Stimulated activated CD8-positive, alpha-beta memory T cell treated with anti-CD3 and anti-CD28 coated beads, Interleukin-7, amount 100 ng/mL, for 24 hours (primary cell): ENCODE data around the gene TVP23A.

ENCODE experiments used
- DNase-seq: peaks from one replicate; pipeline ENCODE4 v3.0.0-alpha.2; 2020; ENCODE audit warnings: low read depth

The TVP23A gene

GRCh38 chr16:10817963-10818941 is at the start of gene TVP23A:
TVP23A (minus strand) TSS chr16:10818794; CDS start chr16:10818493, 301 bp downstream.
- DNase-seq, result no peak

- no peak for DNase-seq
Measured at GRCh38 chr16:10868104-10868595, 49.6 kb upstream of the TVP23A start.

GRCh38 chr16:10867199-10867598 is 48.6 kb upstream of the TVP23A start:
- DNase-seq, result no peak

GRCh38 chr16:10865991-10866966 is 47.7 kb upstream of the TVP23A start:
- no peak for DNase-seq

GRCh38 chr16:10862438-10862837 is 43.8 kb upstream of the TVP23A start:
- no peak for DNase-seq

GRCh38 chr16:10859658-10860057 is 41.1 kb upstream of the TVP23A start:
- no peak for DNase-seq

- DNase-seq, result no peak
Measured at GRCh38 chr16:10859020-10859419, 40.4 kb upstream of the TVP23A start.

GRCh38 chr16:10858203-10858602 is 39.6 kb upstream of the TVP23A start:
- DNase-seq, result no peak

GRCh38 chr16:10856042-10856441 is 37.4 kb upstream of the TVP23A start:
- no peak for DNase-seq

- DNase-seq, result no peak
Measured at GRCh38 chr16:10852948-10853347, 34.4 kb upstream of the TVP23A start.

- DNase-seq, result no peak
Measured at GRCh38 chr16:10852286-10852685, 33.7 kb upstream of the TVP23A start.

- DNase-seq, result no peak
Measured at GRCh38 chr16:10851512-10851911, 32.9 kb upstream of the TVP23A start.

- no peak for DNase-seq
Measured at GRCh38 chr16:10850478-10850850, 31.9 kb upstream of the TVP23A start.

GRCh38 chr16:10849736-10850477 is 31.3 kb upstream of the TVP23A start:
- DNase-seq, result no peak

GRCh38 chr16:10847176-10847575 is 28.6 kb upstream of the TVP23A start:
- DNase-seq, result no peak

- DNase-seq, result no peak
Measured at GRCh38 chr16:10846213-10846998, 27.8 kb upstream of the TVP23A start.

- DNase-seq, result no peak
Measured at GRCh38 chr16:10840703-10841102, 22.1 kb upstream of the TVP23A start.

GRCh38 chr16:10839279-10839666 is 20.7 kb upstream of the TVP23A start:
- DNase-seq, result no peak

- no peak for DNase-seq
Measured at GRCh38 chr16:10838621-10839278, 20.2 kb upstream of the TVP23A start.

GRCh38 chr16:10836174-10836853 is 17.7 kb upstream of the TVP23A start:
- DNase-seq, result no peak
